Measurements from ENCODE around the gene CSRP3.

Gene CSRP3

GRCh38 chr11:19208959-19209546 is 7.3 kb upstream of the CSRP3 start:
- no peaks in the 10 kb centered on the region for H3K4me1 Mint-ChIP-seq (ENCODE audit: low read depth)
- H3K27ac Mint-ChIP-seq, result no peak overlapping the region
- H3K36me3 Mint-ChIP-seq (ENCODE audit: low read depth), result no peaks in the 10 kb centered on the region
- H3K27me3 Mint-ChIP-seq, result peaks cover 31% of the 10 kb centered on the region
- H3K9me3 Mint-ChIP-seq, result no peaks in the 10 kb centered on the region
- no peak overlapping the region for H3K4me3 Mint-ChIP-seq

- Mint-ChIP-seq H3K4me1 (ENCODE audit: low read depth) (no peaks in the 10 kb centered on the region), H3K36me3 (ENCODE audit: low read depth) (no peaks in the 10 kb centered on the region), H3K9me3 (no peaks in the 10 kb centered on the region), H3K27ac (no peak overlapping the region), H3K4me3 (no peak overlapping the region), H3K27me3 (peaks cover 23% of the 10 kb centered on the region)
These were observed 6.4 kb upstream of the CSRP3 start for GRCh38 chr11:19208181-19208580.

GRCh38 chr11:19204836-19205235 is 3.1 kb upstream of the CSRP3 start:
- Mint-ChIP-seq H3K27ac (no peak overlapping the region), H3K4me3 (no peak overlapping the region), H3K36me3 (ENCODE audit: low read depth) (no peaks in the 10 kb centered on the region), H3K27me3 (peaks cover 11% of the 10 kb centered on the region), H3K9me3 (no peaks in the 10 kb centered on the region), H3K4me1 (ENCODE audit: low read depth) (no peaks in the 10 kb centered on the region)

GRCh38 chr11:19200410-19201201 is 1.2 kb downstream of the CSRP3 start:
- H3K4me3 Mint-ChIP-seq, result no peak overlapping the region

GRCh38 chr11:19199771-19200170 is 2.0 kb downstream of the CSRP3 start:
- Mint-ChIP-seq H3K27me3 (peaks cover 5% of the 10 kb centered on the region), H3K36me3 (ENCODE audit: low read depth) (no peaks in the 10 kb centered on the region), H3K4me1 (ENCODE audit: low read depth) (no peaks in the 10 kb centered on the region), H3K27ac (no peak overlapping the region), H3K4me3 (no peak overlapping the region), H3K9me3 (no peaks in the 10 kb centered on the region)

More at GRCh38 chr11:19200410-19201201, 1.2 kb downstream of the CSRP3 start:
- Mint-ChIP-seq H3K9me3 (no peaks in the 10 kb centered on the region), H3K27me3 (peaks cover 5% of the 10 kb centered on the region), H3K27ac (no peak overlapping the region), H3K4me1 (ENCODE audit: low read depth) (no peaks in the 10 kb centered on the region), H3K36me3 (ENCODE audit: low read depth) (no peaks in the 10 kb centered on the region)

- no peaks in the 10 kb centered on the region for H3K36me3 Mint-ChIP-seq (ENCODE audit: low read depth)
- peaks cover 5% of the 10 kb centered on the region for H3K27me3 Mint-ChIP-seq
- H3K9me3 Mint-ChIP-seq, result no peaks in the 10 kb centered on the region
- H3K4me1 Mint-ChIP-seq (ENCODE audit: low read depth), result no peaks in the 10 kb centered on the region
- no peak overlapping the region for H3K4me3 Mint-ChIP-seq
- no peak overlapping the region for H3K27ac Mint-ChIP-seq
These were observed 2.7 kb downstream of the CSRP3 start for GRCh38 chr11:19199048-19199447.

GRCh38 chr11:19196432-19196831 is 5.4 kb downstream of the CSRP3 start:
- Mint-ChIP-seq H3K27ac (no peak overlapping the region), H3K4me1 (ENCODE audit: low read depth) (no peaks in the 10 kb centered on the region), H3K27me3 (peaks cover 5% of the 10 kb centered on the region), H3K36me3 (ENCODE audit: low read depth) (no peaks in the 10 kb centered on the region), H3K9me3 (no peaks in the 10 kb centered on the region), H3K4me3 (no peak overlapping the region)

- no peaks in the 10 kb centered on the region for H3K36me3 Mint-ChIP-seq (ENCODE audit: low read depth)
- no peaks in the 10 kb centered on the region for H3K4me1 Mint-ChIP-seq (ENCODE audit: low read depth)
- H3K9me3 Mint-ChIP-seq, result no peaks in the 10 kb centered on the region
- no peak overlapping the region for H3K27ac Mint-ChIP-seq
- H3K27me3 Mint-ChIP-seq, result no peaks in the 10 kb centered on the region
- H3K4me3 Mint-ChIP-seq, result no peak overlapping the region
These were observed 7.0 kb downstream of the CSRP3 start for GRCh38 chr11:19194620-19195308.

GRCh38 chr11:19193916-19194315 is 7.9 kb downstream of the CSRP3 start:
- H3K9me3 Mint-ChIP-seq, result no peaks in the 10 kb centered on the region
- no peak overlapping the region for H3K4me3 Mint-ChIP-seq
- H3K27me3 Mint-ChIP-seq, result no peaks in the 10 kb centered on the region
- no peaks in the 10 kb centered on the region for H3K36me3 Mint-ChIP-seq (ENCODE audit: low read depth)
- no peaks in the 10 kb centered on the region for H3K4me1 Mint-ChIP-seq (ENCODE audit: low read depth)
- H3K27ac Mint-ChIP-seq, result no peak overlapping the region

GRCh38 chr11:19191530-19192169 is 10.1 kb downstream of the CSRP3 start:
- H3K4me1 Mint-ChIP-seq (ENCODE audit: low read depth), result no peaks in the 10 kb centered on the region
- no peak overlapping the region for H3K27ac Mint-ChIP-seq
- no peaks in the 10 kb centered on the region for H3K36me3 Mint-ChIP-seq (ENCODE audit: low read depth)
- H3K27me3 Mint-ChIP-seq, result no peaks in the 10 kb centered on the region
- no peak overlapping the region for H3K4me3 Mint-ChIP-seq
- H3K9me3 Mint-ChIP-seq, result no peaks in the 10 kb centered on the region

- Mint-ChIP-seq H3K27ac (no peak overlapping the region), H3K4me3 (no peak overlapping the region), H3K27me3 (no peaks in the 10 kb centered on the region), H3K9me3 (no peaks in the 10 kb centered on the region), H3K4me1 (ENCODE audit: low read depth) (no peaks in the 10 kb centered on the region), H3K36me3 (ENCODE audit: low read depth) (no peaks in the 10 kb centered on the region)
These were observed 13.9 kb downstream of the CSRP3 start for GRCh38 chr11:19187833-19188258.

- Mint-ChIP-seq H3K36me3 (ENCODE audit: low read depth) (no peaks in the 10 kb centered on the region), H3K4me1 (ENCODE audit: low read depth) (no peaks in the 10 kb centered on the region), H3K9me3 (no peaks in the 10 kb centered on the region), H3K27ac (no peak overlapping the region), H3K27me3 (no peaks in the 10 kb centered on the region), H3K4me3 (no peak overlapping the region)
These were observed 14.5 kb downstream of the CSRP3 start for GRCh38 chr11:19187114-19187832.

- Mint-ChIP-seq H3K4me3 (no peak overlapping the region), H3K9me3 (no peaks in the 10 kb centered on the region), H3K27me3 (no peaks in the 10 kb centered on the region), H3K4me1 (ENCODE audit: low read depth) (no peaks in the 10 kb centered on the region), H3K36me3 (ENCODE audit: low read depth) (no peaks in the 10 kb centered on the region), H3K27ac (no peak overlapping the region)
These were observed 16.2 kb downstream of the CSRP3 start for GRCh38 chr11:19185516-19186052.

GRCh38 chr11:19185036-19185435 is 16.7 kb downstream of the CSRP3 start:
- Mint-ChIP-seq H3K27ac (no peak overlapping the region), H3K27me3 (no peaks in the 10 kb centered on the region), H3K9me3 (no peaks in the 10 kb centered on the region), H3K36me3 (ENCODE audit: low read depth) (no peaks in the 10 kb centered on the region), H3K4me3 (no peak overlapping the region), H3K4me1 (ENCODE audit: low read depth) (no peaks in the 10 kb centered on the region)
